ENCODE results near the gene ZNF735. TPM values are rescaled to one million over a fixed set of nuclear protein-coding genes. Genes with fewer than 3 reads are reported as not detected.
"Not testable (repeated sequence)": the region's sequence is repeated elsewhere in the genome, so short reads cannot be mapped to it uniquely, and the experiment has no call there.

Gene ZNF735
- polyA plus RNA-seq = not detected

DNA sequence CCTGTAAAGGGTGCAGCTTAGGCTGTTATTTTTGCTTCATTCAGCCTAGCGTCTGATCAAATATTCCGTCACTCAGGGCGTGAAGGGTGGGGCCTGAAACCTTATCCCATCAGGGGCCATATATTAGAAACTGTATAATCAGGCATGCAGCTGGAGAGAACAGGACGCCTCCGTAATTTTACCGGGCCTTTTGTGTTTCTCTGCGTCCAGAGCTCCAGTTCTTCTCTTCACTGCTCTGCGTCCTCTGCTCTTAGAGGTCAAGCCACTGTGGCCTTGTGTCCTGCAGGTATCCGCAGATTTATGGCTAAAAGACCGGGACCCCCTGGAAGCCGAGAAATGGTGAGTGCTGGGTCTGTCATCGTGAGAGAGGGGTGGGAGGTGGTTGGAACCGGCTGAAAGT is at the start of gene ZNF735:
TSS of gene ZNF735 (plus strand) at position 301 of the 400 bp plus-strand sequence. CDS start at position 301, 0 bp downstream.
- Histone ChIP-seq H3K36me3 (ENCODE audit: control insufficient read depth in 2 of 2, insufficient read depth in 2 of 2, low read length in 1 of 2) (no peaks in the 10 kb centered on the region), H3K27me3 (ENCODE audit: control insufficient read depth in 1 of 2, insufficient read depth in 2 of 2, low read length in 2 of 2) (no peaks in the 10 kb centered on the region), H3K4me1 (ENCODE audit: control insufficient read depth in 2 of 2, insufficient read depth in 2 of 2, low read length in 1 of 2) (no peaks in the 10 kb centered on the region), H3K27ac (ENCODE audit: low read depth in 2 of 2, low read length in 1 of 2) (no peak within 1 kb of the TSS), H3K9me3 (ENCODE audit: control insufficient read depth in 2 of 2, insufficient read depth in 1 of 2, low read depth in 1 of 2, low read length in 1 of 2) (peaks cover 0 to 4% of the 10 kb centered on the region in 2 donors), H3K4me3 (ENCODE audit: low read depth in 1 of 2, low read length in 2 of 2) (no peak within 1 kb of the TSS)
- 83 to 87% methylated on average over 12 to 13 of the region's 13 CpGs for WGBS, 2 donors

DNA sequence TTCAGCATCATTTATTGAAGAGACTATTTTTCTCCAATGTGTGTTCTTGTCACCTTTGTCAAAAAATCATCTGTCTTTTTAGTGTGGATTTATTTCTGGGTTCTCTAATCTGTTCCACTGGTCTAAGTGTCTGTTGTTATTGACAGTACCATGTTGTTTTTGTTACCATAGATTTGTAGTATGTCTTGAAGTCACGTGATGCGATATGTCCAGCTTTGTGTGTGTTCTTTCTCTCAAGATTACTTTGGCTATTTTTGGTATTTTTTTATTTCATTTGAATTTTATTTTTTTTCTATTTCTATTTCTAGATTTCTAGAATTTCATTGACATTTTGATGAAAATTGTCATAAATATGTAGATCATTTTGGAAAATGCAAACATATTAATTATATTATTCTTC is 36.0 kb upstream of the ZNF735 start:
- H3K9me3 ChIP-seq (ENCODE audit: control insufficient read depth in 2 of 2, insufficient read depth in 1 of 2, low read depth in 1 of 2, low read length in 1 of 2); H3K36me3 ChIP-seq (ENCODE audit: control insufficient read depth in 2 of 2, insufficient read depth in 2 of 2, low read length in 1 of 2); H3K4me1 ChIP-seq (ENCODE audit: control insufficient read depth in 2 of 2, insufficient read depth in 2 of 2, low read length in 1 of 2); H3K4me3 ChIP-seq (ENCODE audit: low read depth in 1 of 2, low read length in 2 of 2); H3K27ac ChIP-seq (ENCODE audit: low read depth in 2 of 2, low read length in 1 of 2); H3K27me3 ChIP-seq (ENCODE audit: control insufficient read depth in 1 of 2, insufficient read depth in 2 of 2, low read length in 2 of 2): not testable (repeated sequence)
- 81 to 85% methylated on average over 2 of the region's 2 CpGs for WGBS, 2 donors

DNA sequence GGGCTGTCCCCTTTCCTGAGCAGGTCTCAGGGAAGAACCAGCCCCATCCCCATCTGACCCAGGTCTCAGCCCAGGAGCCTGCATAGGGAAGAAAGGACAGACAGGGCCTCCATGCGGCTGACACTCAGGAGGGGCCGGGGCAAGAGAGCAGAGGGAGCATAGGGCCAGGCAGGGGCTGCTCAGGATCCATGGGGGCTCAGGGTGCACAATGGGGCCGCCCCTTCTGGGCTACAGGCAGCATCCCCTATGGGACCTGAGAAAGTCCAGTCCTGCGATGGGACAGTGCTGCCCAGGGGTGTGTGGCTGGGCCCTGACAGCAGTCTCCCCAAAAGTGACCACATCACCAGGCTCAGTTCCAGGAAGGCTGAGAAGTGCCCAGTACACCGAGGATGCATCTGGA is 32.7 kb upstream of the ZNF735 start:
- Histone ChIP-seq H3K4me1 (ENCODE audit: control insufficient read depth in 2 of 2, insufficient read depth in 2 of 2, low read length in 1 of 2) (no peaks in the 10 kb centered on the region), H3K36me3 (ENCODE audit: control insufficient read depth in 2 of 2, insufficient read depth in 2 of 2, low read length in 1 of 2) (no peaks in the 10 kb centered on the region), H3K9me3 (ENCODE audit: control insufficient read depth in 2 of 2, insufficient read depth in 1 of 2, low read depth in 1 of 2, low read length in 1 of 2) (peaks cover 7 to 9% of the 10 kb centered on the region in 2 donors), H3K4me3 (ENCODE audit: low read depth in 1 of 2, low read length in 2 of 2) (no peak overlapping the region), H3K27ac (ENCODE audit: low read depth in 2 of 2, low read length in 1 of 2) (no peak overlapping the region), H3K27me3 (ENCODE audit: control insufficient read depth in 1 of 2, insufficient read depth in 2 of 2, low read length in 2 of 2) (no peaks in the 10 kb centered on the region)
- 59 to 70% methylated on average over 5 of the region's 5 CpGs for WGBS, 2 donors

DNA sequence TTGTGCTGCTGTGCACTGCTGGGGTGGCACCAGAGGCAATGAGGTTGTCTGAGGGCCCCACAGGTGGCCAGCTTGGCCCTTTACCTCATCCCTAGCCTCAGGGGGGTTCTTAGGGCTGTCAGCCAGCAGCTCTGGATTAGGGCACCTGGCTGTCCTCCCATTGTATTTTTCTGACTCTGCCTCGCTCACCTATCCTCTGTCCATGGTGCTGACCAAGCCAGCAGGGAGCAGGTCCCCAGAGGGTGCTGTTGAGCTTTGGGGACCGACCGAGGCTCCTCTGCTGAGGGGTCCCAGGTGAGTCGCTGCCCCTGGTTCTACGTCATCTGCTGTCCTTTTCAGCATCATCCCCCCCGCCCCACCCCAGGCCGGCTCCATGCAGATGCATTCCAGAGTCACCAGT is 32.1 kb upstream of the ZNF735 start:
- H3K36me3 ChIP-seq (ENCODE audit: control insufficient read depth in 2 of 2, insufficient read depth in 2 of 2, low read length in 1 of 2) = no peaks in the 10 kb centered on the region
- H3K27me3 ChIP-seq (ENCODE audit: control insufficient read depth in 1 of 2, insufficient read depth in 2 of 2, low read length in 2 of 2) = no peaks in the 10 kb centered on the region
- H3K27ac ChIP-seq (ENCODE audit: low read depth in 2 of 2, low read length in 1 of 2) = no peak overlapping the region
- peaks cover 7 to 9% of the 10 kb centered on the region in 2 donors for H3K9me3 ChIP-seq (ENCODE audit: control insufficient read depth in 2 of 2, insufficient read depth in 1 of 2, low read depth in 1 of 2, low read length in 1 of 2)
- H3K4me3 ChIP-seq (ENCODE audit: low read depth in 1 of 2, low read length in 2 of 2) = no peak overlapping the region
- no peaks in the 10 kb centered on the region for H3K4me1 ChIP-seq (ENCODE audit: control insufficient read depth in 2 of 2, insufficient read depth in 2 of 2, low read length in 1 of 2)
- WGBS, 2 donors = 20 to 29% methylated on average over 7 of the region's 7 CpGs

DNA sequence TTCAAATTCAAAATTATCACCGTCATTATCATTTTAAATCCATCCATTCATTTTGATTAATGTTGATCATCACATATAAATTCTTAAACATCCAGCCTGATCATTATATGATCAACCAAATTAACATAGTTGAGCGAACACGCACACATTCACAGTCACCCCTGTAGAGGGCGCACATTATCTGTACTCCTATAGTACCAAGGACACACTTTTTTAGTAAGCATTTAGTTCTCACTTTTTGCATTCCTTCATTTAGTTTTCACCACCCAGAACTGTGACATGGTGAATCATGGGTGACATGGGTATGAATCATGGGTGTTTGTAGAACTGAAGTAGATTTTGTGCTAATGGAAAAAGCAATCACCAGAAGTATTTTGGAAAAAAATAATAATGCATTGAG is 26.0 kb upstream of the ZNF735 start:
- Histone ChIP-seq H3K27me3 (ENCODE audit: control insufficient read depth in 1 of 2, insufficient read depth in 2 of 2, low read length in 2 of 2) (no peaks in the 10 kb centered on the region), H3K36me3 (ENCODE audit: control insufficient read depth in 2 of 2, insufficient read depth in 2 of 2, low read length in 1 of 2) (no peaks in the 10 kb centered on the region), H3K4me1 (ENCODE audit: control insufficient read depth in 2 of 2, insufficient read depth in 2 of 2, low read length in 1 of 2) (peaks cover 0 to 3% of the 10 kb centered on the region in 2 donors), H3K9me3 (ENCODE audit: control insufficient read depth in 2 of 2, insufficient read depth in 1 of 2, low read depth in 1 of 2, low read length in 1 of 2) (peaks cover 21 to 32% of the 10 kb centered on the region in 2 donors), H3K4me3 (ENCODE audit: low read depth in 1 of 2, low read length in 2 of 2) (no peak overlapping the region), H3K27ac (ENCODE audit: low read depth in 2 of 2, low read length in 1 of 2) (no peak overlapping the region)
- WGBS, 2 donors = 46 to 48% methylated on average over 4 of the region's 4 CpGs

DNA sequence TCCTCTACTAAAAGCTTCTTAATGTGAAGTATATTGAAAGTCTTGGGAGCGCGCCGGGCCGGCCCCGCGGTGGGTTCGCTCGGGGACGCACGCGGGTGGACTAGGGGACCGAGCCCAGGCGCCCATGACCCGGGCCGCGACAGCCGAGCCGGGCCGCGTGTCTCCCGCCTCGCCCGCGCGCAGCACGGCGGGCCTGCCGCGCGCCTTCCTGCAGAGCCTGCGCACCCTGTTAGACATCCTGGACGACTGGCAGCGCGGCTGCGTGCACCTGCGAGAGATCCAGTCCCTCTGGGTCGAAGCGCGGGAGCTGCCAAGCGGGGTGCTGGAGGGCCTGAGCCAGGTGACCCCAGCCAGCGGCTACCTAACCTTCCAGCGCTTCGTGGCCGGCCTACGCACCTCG is 25.4 kb upstream of the ZNF735 start:
- 40 to 51% methylated on average over 46 of the region's 46 CpGs for WGBS, 2 donors
- no peak overlapping the region for H3K27ac ChIP-seq (ENCODE audit: low read depth in 2 of 2, low read length in 1 of 2)
- no peak overlapping the region for H3K4me3 ChIP-seq (ENCODE audit: low read depth in 1 of 2, low read length in 2 of 2)
- H3K36me3 ChIP-seq (ENCODE audit: control insufficient read depth in 2 of 2, insufficient read depth in 2 of 2, low read length in 1 of 2) = no peaks in the 10 kb centered on the region
- H3K4me1 ChIP-seq (ENCODE audit: control insufficient read depth in 2 of 2, insufficient read depth in 2 of 2, low read length in 1 of 2) = peaks cover 0 to 3% of the 10 kb centered on the region in 2 donors
- H3K27me3 ChIP-seq (ENCODE audit: control insufficient read depth in 1 of 2, insufficient read depth in 2 of 2, low read length in 2 of 2) = no peaks in the 10 kb centered on the region
- H3K9me3 ChIP-seq (ENCODE audit: control insufficient read depth in 2 of 2, insufficient read depth in 1 of 2, low read depth in 1 of 2, low read length in 1 of 2) = peaks cover 21 to 32% of the 10 kb centered on the region in 2 donors

DNA sequence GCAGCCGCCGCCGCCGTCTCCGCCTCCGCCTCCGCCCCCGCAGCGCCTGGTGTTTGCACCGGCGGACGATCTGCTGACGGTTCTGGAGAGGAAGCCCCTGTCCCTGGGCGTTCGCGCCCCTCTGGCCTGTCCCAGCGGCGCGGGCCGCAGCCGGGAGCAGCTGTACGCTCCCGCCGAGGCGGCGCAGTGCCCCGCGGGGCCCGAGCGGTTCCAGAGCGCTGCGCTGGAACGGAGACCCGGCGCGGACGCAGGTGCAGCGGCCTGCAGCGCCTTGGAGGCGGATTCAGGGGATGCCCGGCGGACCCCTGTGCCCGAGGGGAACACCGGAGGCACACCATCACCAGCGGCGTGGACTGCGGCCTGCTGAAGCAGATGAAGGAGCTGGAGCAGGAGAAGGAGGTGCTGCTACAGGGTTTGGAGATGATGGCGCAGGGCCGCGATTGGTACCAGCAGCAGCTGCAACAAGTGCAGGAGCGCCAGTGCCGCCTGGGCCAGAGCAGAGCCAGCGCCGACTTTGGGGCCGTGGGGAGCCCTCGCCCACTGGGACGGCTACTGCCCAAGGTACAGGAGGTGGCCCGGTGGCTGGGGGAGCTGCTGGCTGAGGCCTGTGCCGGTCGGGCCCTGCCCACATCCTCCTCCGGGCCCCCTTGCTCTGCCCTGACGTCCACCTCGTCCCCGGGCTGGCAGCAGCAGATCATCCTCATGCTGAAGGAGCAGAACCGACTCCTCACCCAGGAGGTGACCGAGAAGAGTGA is 24.8 kb upstream of the ZNF735 start:
- Histone ChIP-seq H3K4me1 (ENCODE audit: control insufficient read depth in 2 of 2, insufficient read depth in 2 of 2, low read length in 1 of 2) (peaks cover 0 to 3% of the 10 kb centered on the region in 2 donors), H3K36me3 (ENCODE audit: control insufficient read depth in 2 of 2, insufficient read depth in 2 of 2, low read length in 1 of 2) (no peaks in the 10 kb centered on the region), H3K27ac (ENCODE audit: low read depth in 2 of 2, low read length in 1 of 2) (no peak overlapping the region), H3K27me3 (ENCODE audit: control insufficient read depth in 1 of 2, insufficient read depth in 2 of 2, low read length in 2 of 2) (no peaks in the 10 kb centered on the region), H3K9me3 (ENCODE audit: control insufficient read depth in 2 of 2, insufficient read depth in 1 of 2, low read depth in 1 of 2, low read length in 1 of 2) (peaks cover 21 to 32% of the 10 kb centered on the region in 2 donors), H3K4me3 (ENCODE audit: low read depth in 1 of 2, low read length in 2 of 2) (no peak overlapping the region)
- WGBS, 2 donors = 32 to 45% methylated on average over 60 to 66 of the region's 66 CpGs

DNA sequence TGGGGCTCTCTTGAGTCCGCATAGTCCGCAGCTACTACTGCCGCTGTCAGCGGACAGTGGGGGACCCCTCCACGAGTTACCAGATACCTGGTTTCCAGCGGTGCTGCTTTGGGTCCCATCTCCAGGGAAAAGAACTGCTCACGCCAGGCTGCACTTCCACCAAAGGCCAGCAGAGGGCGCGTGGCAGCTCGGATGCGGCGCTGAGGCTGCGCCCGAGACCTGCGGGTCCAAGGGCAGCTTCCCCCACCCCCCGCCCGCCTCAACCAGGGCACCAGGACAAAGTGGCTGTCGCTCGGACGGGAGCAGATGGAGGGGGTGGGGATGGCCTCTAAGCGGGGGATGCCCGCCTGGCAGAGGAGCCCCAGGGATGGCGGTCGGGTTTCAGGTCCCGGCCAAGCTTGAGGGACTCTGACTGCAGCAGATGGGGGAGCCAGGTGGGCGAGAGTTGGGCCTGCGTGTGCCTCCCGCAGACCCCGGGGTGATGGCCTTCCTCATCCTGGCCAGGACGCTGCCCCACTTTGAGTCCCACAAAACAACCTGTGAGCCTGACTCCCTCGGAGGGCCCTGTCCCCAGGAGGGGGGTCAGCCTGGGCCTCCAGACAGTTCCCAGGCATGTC is 23.8 kb upstream of the ZNF735 start:
- H3K9me3 ChIP-seq (ENCODE audit: control insufficient read depth in 2 of 2, insufficient read depth in 1 of 2, low read depth in 1 of 2, low read length in 1 of 2) = peaks cover 27 to 39% of the 10 kb centered on the region in 2 donors
- H3K36me3 ChIP-seq (ENCODE audit: control insufficient read depth in 2 of 2, insufficient read depth in 2 of 2, low read length in 1 of 2) = no peaks in the 10 kb centered on the region
- no peaks in the 10 kb centered on the region for H3K27me3 ChIP-seq (ENCODE audit: control insufficient read depth in 1 of 2, insufficient read depth in 2 of 2, low read length in 2 of 2)
- H3K4me3 ChIP-seq (ENCODE audit: low read depth in 1 of 2, low read length in 2 of 2) = no peak overlapping the region
- H3K4me1 ChIP-seq (ENCODE audit: control insufficient read depth in 2 of 2, insufficient read depth in 2 of 2, low read length in 1 of 2) = peaks cover 0 to 3% of the 10 kb centered on the region in 2 donors
- 24 to 33% methylated on average over 31 of the region's 31 CpGs for WGBS, 2 donors
- H3K27ac ChIP-seq (ENCODE audit: low read depth in 2 of 2, low read length in 1 of 2) = no peak overlapping the region

DNA sequence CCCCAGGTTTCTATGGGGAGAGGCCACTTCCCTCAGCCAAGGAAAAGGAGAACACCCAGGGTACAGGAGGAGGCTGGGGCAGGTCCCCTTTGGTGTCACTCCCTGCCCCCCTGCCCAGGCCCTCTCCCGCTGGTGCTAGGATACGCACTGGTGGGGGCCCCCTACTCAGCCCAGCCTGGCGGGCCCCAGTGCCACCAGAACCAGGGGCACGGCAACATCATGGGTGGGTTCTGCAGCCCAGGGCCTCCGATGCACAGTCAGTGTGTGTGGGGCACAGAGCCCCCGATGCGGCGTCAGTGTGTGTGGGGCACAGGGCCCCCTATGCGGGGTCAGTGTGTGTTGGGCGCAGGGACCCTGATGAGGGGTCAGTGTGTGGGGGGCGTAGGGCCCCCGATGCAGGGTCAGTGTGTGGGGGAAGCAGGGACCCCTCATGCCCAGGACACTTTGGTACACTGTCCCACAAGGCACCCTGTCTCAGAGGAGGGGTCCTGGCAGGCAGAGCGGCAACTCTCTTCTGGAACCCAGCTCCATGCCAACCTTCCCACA is 23.1 kb upstream of the ZNF735 start:
- Histone ChIP-seq H3K4me3 (ENCODE audit: low read depth in 1 of 2, low read length in 2 of 2) (no peak overlapping the region), H3K36me3 (ENCODE audit: control insufficient read depth in 2 of 2, insufficient read depth in 2 of 2, low read length in 1 of 2) (no peaks in the 10 kb centered on the region), H3K27me3 (ENCODE audit: control insufficient read depth in 1 of 2, insufficient read depth in 2 of 2, low read length in 2 of 2) (no peaks in the 10 kb centered on the region), H3K27ac (ENCODE audit: low read depth in 2 of 2, low read length in 1 of 2) (no peak overlapping the region), H3K4me1 (ENCODE audit: control insufficient read depth in 2 of 2, insufficient read depth in 2 of 2, low read length in 1 of 2) (peaks cover 0 to 3% of the 10 kb centered on the region in 2 donors), H3K9me3 (ENCODE audit: control insufficient read depth in 2 of 2, insufficient read depth in 1 of 2, low read depth in 1 of 2, low read length in 1 of 2) (peaks cover 27 to 39% of the 10 kb centered on the region in 2 donors)
- WGBS, 2 donors = 97% methylated on average over 12 to 13 of the region's 13 CpGs
